HG03060 (cell line): Measurements from ENCODE around the gene TPSAB1.
"Not testable (repeated sequence)": the region's sequence is repeated elsewhere in the genome, so short reads cannot be mapped to it uniquely, and the experiment has no call there.

Experiments
- ATAC-seq: cut with Tn5 transposase; IDR thresholded peaks from one replicate; pipeline ENCODE4 v1.9.1; 2021; ENCODE audit warnings: low read depth, moderate number of reproducible peaks; ENCODE audit not compliant: unreplicated experiment

The TPSAB1 gene

GRCh38 chr16:1240436-1240835, at the start of gene TPSAB1:
TPSAB1 (plus strand) TSS chr16:1240705; CDS start chr16:1240939, 234 bp downstream.
- ATAC-seq, result not testable (repeated sequence)

GRCh38 chr16:1190789-1191188, 49.7 kb upstream of the TPSAB1 start:
- not testable (repeated sequence) for ATAC-seq

GRCh38 chr16:1192384-1193073, 48.0 kb upstream of the TPSAB1 start:
- ATAC-seq, result no peak

GRCh38 chr16:1193143-1193824, 47.2 kb upstream of the TPSAB1 start:
- no peak for ATAC-seq

GRCh38 chr16:1193825-1194581, 46.5 kb upstream of the TPSAB1 start:
- ATAC-seq, result no peak

- ATAC-seq, result no peak
Measured at GRCh38 chr16:1194665-1195392, 45.7 kb upstream of the TPSAB1 start.

- ATAC-seq, result no peak
Measured at GRCh38 chr16:1195393-1195666, 45.2 kb upstream of the TPSAB1 start.

- ATAC-seq, result no peak
Measured at GRCh38 chr16:1196494-1196893, 44.0 kb upstream of the TPSAB1 start.

- ATAC-seq, result no peak
Measured at GRCh38 chr16:1197237-1197866, 43.2 kb upstream of the TPSAB1 start.

GRCh38 chr16:1198194-1198593, 42.3 kb upstream of the TPSAB1 start:
- ATAC-seq, result no peak

- not testable (repeated sequence) for ATAC-seq
Measured at GRCh38 chr16:1198671-1199346, 41.7 kb upstream of the TPSAB1 start.

- no peak for ATAC-seq
Measured at GRCh38 chr16:1199347-1200013, 41.0 kb upstream of the TPSAB1 start.

- ATAC-seq, result no peak
Measured at GRCh38 chr16:1200014-1200627, 40.4 kb upstream of the TPSAB1 start.

- no peak for ATAC-seq
Measured at GRCh38 chr16:1201444-1201843, 39.1 kb upstream of the TPSAB1 start.

- ATAC-seq, result no peak
Measured at GRCh38 chr16:1202274-1202673, 38.2 kb upstream of the TPSAB1 start.

GRCh38 chr16:1204933-1205332, 35.6 kb upstream of the TPSAB1 start:
- ATAC-seq, result no peak

GRCh38 chr16:1206326-1206725, 34.2 kb upstream of the TPSAB1 start:
- ATAC-seq, result no peak

GRCh38 chr16:1206786-1207185, 33.7 kb upstream of the TPSAB1 start:
- no peak for ATAC-seq

- no peak for ATAC-seq
Measured at GRCh38 chr16:1208239-1208830, 32.2 kb upstream of the TPSAB1 start.
